ENCODE data around the gene DLST. TPM values are rescaled to one million over a fixed set of nuclear protein-coding genes. Genes with fewer than 3 reads are reported as not detected.
A peak's percentile ranks its signal among the peaks of the same experiment; 100 is the strongest.

The DLST gene
- total and polyA plus RNA-seq, 9 donors: 41.0 to 100 (median 68.6) TPM

DNA sequence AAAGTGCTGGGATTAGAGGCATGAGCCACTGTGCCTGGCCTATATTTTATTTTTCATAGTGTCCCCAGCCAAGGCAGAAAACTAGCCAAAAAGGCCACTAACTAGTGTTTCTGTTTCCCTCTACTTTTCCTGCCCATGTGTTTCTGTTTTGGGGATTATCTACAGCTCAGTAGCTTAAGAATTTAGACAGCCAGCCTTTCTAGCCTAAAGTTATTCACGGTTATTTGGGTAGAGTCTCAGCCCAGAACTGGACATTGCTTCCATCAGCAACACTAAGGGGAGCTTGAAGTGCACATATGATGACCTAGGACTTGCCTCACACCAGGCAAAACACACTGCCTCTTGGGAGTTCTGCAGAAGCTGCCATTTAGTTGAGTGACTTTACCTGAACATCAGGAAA is 23.7 kb upstream of the DLST start:
- Histone ChIP-seq H3K36me3 (no peaks in the 10 kb centered on the region), H3K9me3 (no peaks in the 10 kb centered on the region), H3K4me3 (no peak overlapping the region), H3K27me3 (no peaks in the 10 kb centered on the region), H3K4me1 (ENCODE audit: insufficient read depth) (peaks cover 8% of the 10 kb centered on the region), H3K27ac (no peak overlapping the region)
- 48 to 63% (median 57%) methylated on average over 1 of the region's 1 CpG for WGBS, 3 donors
- intact Hi-C loops (cut with DNase I): no loop called here
- TF ChIP-seq EP300 (IDR thresholded peaks at IDR 0.05) (no peak), CTCF (IDR thresholded peaks at IDR 0.05) (no peak), POLR2A (IDR thresholded peaks at IDR 0.05) (no peak)
- no peak for DNase-seq

DNA sequence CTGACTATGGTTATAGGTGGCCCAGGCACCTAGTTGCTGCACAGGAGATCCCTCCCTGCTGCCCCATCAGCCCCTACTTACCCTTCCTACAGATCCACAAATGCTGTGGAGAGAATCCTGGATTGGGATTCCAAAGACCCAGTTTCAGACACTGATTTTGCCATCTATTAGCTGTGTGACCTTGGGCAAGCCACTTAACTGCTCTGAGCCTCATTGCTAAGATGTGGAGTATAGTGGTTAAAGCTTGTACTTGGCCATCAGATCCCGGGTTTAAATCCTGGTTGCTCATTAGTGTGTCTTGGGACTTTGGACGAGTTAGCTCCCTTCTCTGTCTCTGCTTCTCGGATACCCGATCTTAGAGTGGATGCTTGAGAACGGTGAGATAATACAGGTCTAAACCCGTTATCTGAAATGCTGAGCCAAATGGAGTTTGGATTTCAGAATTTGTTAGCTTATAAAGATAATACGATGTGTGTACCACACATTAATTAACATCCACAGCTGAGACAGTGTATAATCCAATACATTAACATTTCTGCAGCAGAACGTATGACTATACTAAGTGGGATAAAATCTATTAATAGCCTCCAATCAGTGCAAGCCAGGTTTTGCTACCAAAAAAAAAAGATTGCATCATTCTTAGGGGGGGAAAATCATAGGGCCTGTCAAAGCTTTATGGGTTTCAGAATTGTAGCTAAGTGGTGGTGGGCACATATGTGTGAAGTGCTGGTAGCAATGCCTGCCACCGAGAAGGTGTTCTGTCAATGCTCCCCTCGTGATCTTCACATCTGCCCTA is 21.8 kb upstream of the DLST start:
- Histone ChIP-seq H3K4me3 (no peak overlapping the region), H3K36me3 (no peaks in the 10 kb centered on the region), H3K9me3 (no peaks in the 10 kb centered on the region), H3K4me1 (ENCODE audit: insufficient read depth) (no peaks in the 10 kb centered on the region), H3K27ac (no peak overlapping the region), H3K27me3 (no peaks in the 10 kb centered on the region)
- intact Hi-C loops (cut with DNase I): loop anchor here in 2 of 4 donors (5.0 kb wide), 2 partner anchors 42 to 47 kb away; no protein-coding TSS in a partner anchor
- TF ChIP-seq EP300 (IDR thresholded peaks at IDR 0.05) (no peak), CTCF (IDR thresholded peaks at IDR 0.05) (no peak), POLR2A (IDR thresholded peaks at IDR 0.05) (no peak)
- no peak for DNase-seq
- WGBS, 3 donors: 48 to 58% (median 50%) methylated on average over 10 of the region's 10 CpGs

GRCh38 chr14:74860899-74861733 is 20.6 kb upstream of the DLST start:
- no peak overlapping the region for H3K27ac ChIP-seq
- 22 to 28% (median 26%) methylated on average over 7 of the region's 7 CpGs for WGBS, 3 donors
- H3K9me3 ChIP-seq: no peaks in the 10 kb centered on the region
- no peaks in the 10 kb centered on the region for H3K36me3 ChIP-seq
- intact Hi-C loops (cut with DNase I): loop anchor here in 2 of 4 donors (5.0 kb wide), 2 partner anchors 41 to 46 kb away; no protein-coding TSS in a partner anchor
- no peak overlapping the region for H3K4me3 ChIP-seq
- peak; percentile 77 to 92 (median 88) for DNase-seq
- TF ChIP-seq CTCF (IDR thresholded peaks at IDR 0.05) (peak; percentile 63 to 75 (median 72)), POLR2A (IDR thresholded peaks at IDR 0.05) (no peak), EP300 (IDR thresholded peaks at IDR 0.05) (no peak)
- no peaks in the 10 kb centered on the region for H3K4me1 ChIP-seq (ENCODE audit: insufficient read depth)
- H3K27me3 ChIP-seq: no peaks in the 10 kb centered on the region

- no peak overlapping the region for H3K4me3 ChIP-seq
- intact Hi-C loops (cut with DNase I): loop anchor here in 2 of 4 donors (5.0 kb wide), 2 partner anchors 41 to 46 kb away; no protein-coding TSS in a partner anchor
These were observed 20.0 kb upstream of the DLST start for GRCh38 chr14:74861734-74862090.

More at GRCh38 chr14:74861734-74862090, 20.0 kb upstream of the DLST start:
- Histone ChIP-seq H3K9me3 (no peaks in the 10 kb centered on the region), H3K36me3 (no peaks in the 10 kb centered on the region), H3K27me3 (no peaks in the 10 kb centered on the region), H3K27ac (no peak overlapping the region), H3K4me1 (ENCODE audit: insufficient read depth) (no peaks in the 10 kb centered on the region)
- no peak for DNase-seq
- TF ChIP-seq CTCF (IDR thresholded peaks at IDR 0.05): no peak
- TF ChIP-seq EP300 (IDR thresholded peaks at IDR 0.05): no peak
- WGBS, 3 donors: 73 to 75% (median 73%) methylated on average over 3 of the region's 3 CpGs
